Prostate gland (tissue), 2 donors: ENCODE measurements around the gene SSRP1.
"Not testable (repeated sequence)": the region's sequence is repeated elsewhere in the genome, so short reads cannot be mapped to it uniquely, and the experiment has no call there.

Source experiments
- CTCF ChIP-seq, 4 experiments: fragments of 200-600 bp in 2 of 4; fragments of 450-650 bp in 2 of 4; sonication (generic) in 2 of 4; IDR thresholded peaks; 1 replicate in 3 of 4; 2 replicates in 1 of 4; pipeline ENCODE4 v1.5.1; 2016 to 2019; ENCODE audit warnings: antibody characterized with exemption in 4 of 4, mild to moderate bottlenecking in 2 of 4, moderate library complexity in 2 of 4
- POLR2A ChIP-seq: fragments of 450-650 bp; IDR thresholded peaks from one replicate; pipeline ENCODE4 v1.6.1; 2016; ENCODE audit warnings: antibody characterized with exemption, mild to moderate bottlenecking
- POLR2AphosphoS5 ChIP-seq: sonication (generic); formaldehyde crosslinking; IDR thresholded peaks from one replicate; pipeline ENCODE4 v1.6.1; 2017; ENCODE audit warnings: antibody characterized with exemption

GRCh38 chr11:57281546-57281945 is 54.1 kb downstream of the SSRP1 start:
- TF ChIP-seq CTCF (IDR thresholded peaks at IDR 0.05); POLR2A; POLR2AphosphoS5: not testable (repeated sequence)
